GM12891 (cell line): ENCODE measurements around the gene IRF3.
"Not testable (repeated sequence)": the region's sequence is repeated elsewhere in the genome, so short reads cannot be mapped to it uniquely, and the experiment has no call there.

ENCODE experiments used
- DNase-seq: peaks from one replicate; pipeline ENCODE4 v3.0.0; 2011; ENCODE audit warnings: low spot score; ENCODE audit not compliant: insufficient read length
- FAIRE-seq: peaks from 2 replicates; lab custom pipeline; 2011; peaks lifted over from hg19 to GRCh38; lab: Jason Lieb, UNC
- PAX5 ChIP-seq: IDR thresholded peaks from 2 replicates; pipeline ENCODE4 v1.6.1; 2011; ENCODE audit warnings: low read length, moderate library complexity, mild to moderate bottlenecking; ENCODE audit not compliant: insufficient read depth, severe bottlenecking
- POLR2A ChIP-seq: IDR thresholded peaks from 2 replicates; pipeline ENCODE4 v1.6.1; 2011; ENCODE audit warnings: low read depth, low read length, control low read depth
- POLR2AphosphoS5 ChIP-seq: IDR thresholded peaks from 2 replicates; pipeline ENCODE4 v1.6.1; 2011; ENCODE audit warnings: low read depth, low read length, control low read depth
- POU2F2 ChIP-seq: IDR thresholded peaks from 2 replicates; pipeline ENCODE4 v1.6.1; 2011; ENCODE audit warnings: low read depth, mild to moderate bottlenecking, control low read depth, low read length, moderate library complexity
- SPI1 ChIP-seq: IDR thresholded peaks from 2 replicates; pipeline ENCODE4 v1.6.1; 2011; ENCODE audit warnings: low read depth, low read length, control low read depth
- TAF1 ChIP-seq: IDR thresholded peaks from 2 replicates; pipeline ENCODE4 v1.6.1; 2011; ENCODE audit warnings: low read depth, low read length, control low read depth

The IRF3 gene

GRCh38 chr19:49624967-49625910 is 40.4 kb downstream of the IRF3 start:
- FAIRE-seq (no peak), DNase-seq (no peak)
- TF ChIP-seq POLR2A (no peak), SPI1 (no peak), PAX5 (no peak), TAF1 (no peak), POLR2AphosphoS5 (no peak), POU2F2 (no peak)

GRCh38 chr19:49617860-49618259 is 47.8 kb downstream of the IRF3 start:
- DNase-seq, FAIRE-seq: not testable (repeated sequence)

DNA sequence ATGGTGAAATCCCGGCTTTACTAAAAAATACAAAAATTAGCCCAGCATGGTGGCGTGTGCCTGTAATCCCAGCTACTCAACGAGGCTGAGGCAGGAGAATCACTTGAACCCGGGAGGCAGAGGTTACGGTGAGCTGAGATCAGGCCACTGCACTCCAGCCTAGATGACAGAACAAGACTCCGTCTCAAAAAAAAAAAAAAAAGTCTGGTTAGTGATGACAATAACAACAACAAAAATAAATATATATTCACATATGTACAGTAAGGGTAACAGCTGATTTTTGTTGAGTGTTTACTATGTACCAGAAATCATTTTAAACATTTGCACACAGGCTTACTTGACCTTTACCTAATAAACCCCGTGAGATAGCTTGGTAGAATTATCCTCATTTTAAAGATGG is 48.7 kb downstream of the IRF3 start:
- no peak for FAIRE-seq
- no peak for TF ChIP-seq TAF1
- TF ChIP-seq PAX5, result no peak
- no peak for TF ChIP-seq POU2F2
- no peak for TF ChIP-seq POLR2AphosphoS5
- TF ChIP-seq POLR2A, result no peak
- TF ChIP-seq SPI1, result no peak
- DNase-seq, result no peak

DNA sequence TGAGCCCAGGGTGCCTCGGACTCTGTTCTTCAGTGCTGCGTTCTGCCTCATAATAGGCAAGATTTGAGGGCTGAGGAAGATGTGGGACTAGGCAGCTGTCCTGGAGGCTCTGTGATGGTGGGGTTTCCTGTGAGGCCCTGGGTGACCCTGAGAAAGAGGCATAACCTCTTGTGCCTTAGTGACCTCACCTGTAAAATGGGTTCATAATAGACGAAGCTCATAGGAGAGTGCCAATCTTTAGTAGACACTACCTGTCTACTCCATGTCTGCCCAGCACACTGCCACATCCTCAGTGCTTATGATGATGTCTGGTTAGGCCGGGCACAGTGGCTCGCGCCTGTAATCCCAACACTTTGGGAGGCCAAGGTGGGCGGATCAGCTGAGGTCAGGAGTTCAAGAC is 49.1 kb downstream of the IRF3 start:
- FAIRE-seq, result no peak
- TF ChIP-seq POLR2A (no peak), SPI1 (no peak), PAX5 (no peak), TAF1 (no peak), POLR2AphosphoS5 (no peak), POU2F2 (no peak)
- no peak for DNase-seq

- FAIRE-seq, result no peak
- no peak for TF ChIP-seq POLR2A
- no peak for DNase-seq
Measured at GRCh38 chr19:49615861-49616260, 49.8 kb downstream of the IRF3 start.

DNA sequence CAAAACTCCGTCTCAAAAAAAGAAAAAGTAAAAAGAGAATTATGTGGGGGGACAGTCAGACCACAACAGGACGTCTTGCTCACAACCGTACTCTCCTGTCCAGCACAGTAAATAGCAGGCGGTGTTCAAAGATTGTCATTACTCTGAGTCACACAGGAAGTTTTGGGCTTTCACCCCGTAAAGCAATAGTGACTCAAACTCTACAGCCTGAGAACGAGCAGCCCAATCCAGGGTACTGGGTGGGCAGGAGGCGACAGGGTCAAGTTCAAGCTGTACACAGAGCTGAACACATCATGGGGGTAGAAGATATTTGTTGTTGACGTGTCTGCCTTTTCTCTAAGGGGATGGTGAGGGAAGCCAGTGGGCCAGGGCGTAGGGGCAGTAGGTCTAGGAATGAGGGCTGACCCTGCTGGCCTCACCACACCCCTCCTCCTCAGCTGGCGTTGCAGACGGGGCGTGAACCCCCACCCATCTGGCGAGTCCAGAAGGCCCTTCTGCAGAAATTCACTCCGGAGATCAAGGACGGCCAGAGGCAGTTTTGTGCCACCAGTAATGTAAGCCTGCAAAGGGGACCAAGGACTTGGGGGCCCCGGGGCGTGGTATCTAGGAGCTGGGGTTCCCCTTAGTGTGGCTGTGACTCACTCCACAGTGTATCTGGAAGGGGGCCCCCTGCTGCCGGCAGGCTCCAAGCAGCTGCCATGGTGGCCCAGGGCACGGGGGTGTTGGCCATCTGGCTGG is 51.4 kb downstream of the IRF3 start:
- DNase-seq (no peak), FAIRE-seq (no peak)
- TF ChIP-seq PAX5, result no peak
- no peak for TF ChIP-seq TAF1
- TF ChIP-seq POLR2AphosphoS5, result no peak
- TF ChIP-seq POU2F2, result no peak
- TF ChIP-seq POLR2A, result no peak
- no peak for TF ChIP-seq SPI1

GRCh38 chr19:49613374-49613773 is 52.3 kb downstream of the IRF3 start:
- TF ChIP-seq TAF1 (no peak), POLR2A (no peak), POLR2AphosphoS5 (no peak), POU2F2 (no peak), SPI1 (no peak), PAX5 (no peak)
- FAIRE-seq (no peak), DNase-seq (no peak)
